Left ventricle myocardium inferior (tissue), 1 donor: ENCODE data around the gene PPHLN1. TPM values are rescaled to one million over a fixed set of nuclear protein-coding genes. Genes with fewer than 3 reads are reported as not detected.

ENCODE experiments used
- DNase-seq: peaks from one replicate; pipeline ENCODE4 v3.0.0-alpha.2; 2020
- H3K27ac ChIP-seq: fragments of 200-600 bp; replicated peaks from 2 replicates; pipeline ENCODE4 v1.8.0; 2021
- H3K27me3 ChIP-seq: fragments of 200-600 bp; 2 replicates; pipeline ENCODE4 v1.8.0; 2021; ENCODE audit warnings: low read depth
- H3K36me3 ChIP-seq: fragments of 200-600 bp; 2 replicates; pipeline ENCODE4 v1.8.0; 2021
- H3K4me1 ChIP-seq: fragments of 200-600 bp; 2 replicates; pipeline ENCODE4 v1.8.0; 2021
- H3K4me3 ChIP-seq: fragments of 200-600 bp; 2 replicates; pipeline ENCODE4 v1.8.0; 2021; ENCODE audit warnings: mild to moderate bottlenecking, moderate library complexity
- H3K9me3 ChIP-seq: fragments of 200-600 bp; replicated peaks from 2 replicates; pipeline ENCODE4 v1.8.0; 2021
- intact Hi-C: fragments of 100-400 bp; cut with micrococcal nuclease; formaldehyde crosslinking; loops from one replicate; pipeline ENCODE4 v1.11.0; 2022
- total RNA-seq: library from RNA; stranded (reverse); fragmentation: NEBNext Ultra II Directional; extraction: Animal tissue kit (Norgen Biotek cat#: 25700); gene quantifications from one replicate; pipeline ENCODE4 v1.2.1, GENCODE V29; 2021
- TF ChIP-seq, protein P1 (sequence below): fragments of 200-600 bp; IDR thresholded peaks from 2 replicates; pipeline ENCODE4 v1.8.0; 2021; ENCODE audit warnings: antibody characterized with exemption, mild to moderate bottlenecking, borderline replicate concordance
- donor health status: DM: no; HTN: yes; CAD: no; lungs with severe emphysema.

Gene PPHLN1
- total RNA-seq, 1 donor from 2014 or later, result 31.4 TPM

DNA sequence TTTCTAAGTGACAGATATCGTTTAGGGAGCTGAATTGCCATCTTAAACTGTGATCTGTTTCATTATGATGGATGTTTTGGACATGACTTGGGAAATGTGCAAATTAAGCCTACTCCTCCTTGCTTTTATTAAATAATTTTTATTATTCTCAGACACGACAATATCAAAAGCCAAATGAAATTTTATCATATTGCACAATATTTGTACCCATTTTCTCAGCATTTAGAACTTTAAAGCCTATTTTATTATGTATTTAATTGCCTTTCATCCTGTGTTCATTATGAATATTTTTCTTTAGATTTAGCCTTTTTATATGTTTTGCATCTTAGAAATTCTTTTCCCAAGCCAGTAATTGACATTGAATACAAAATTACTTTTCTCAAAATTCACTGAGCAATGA is 102.9 kb downstream of the PPHLN1 start:
- no peak overlapping the region for H3K27ac ChIP-seq

DNA sequence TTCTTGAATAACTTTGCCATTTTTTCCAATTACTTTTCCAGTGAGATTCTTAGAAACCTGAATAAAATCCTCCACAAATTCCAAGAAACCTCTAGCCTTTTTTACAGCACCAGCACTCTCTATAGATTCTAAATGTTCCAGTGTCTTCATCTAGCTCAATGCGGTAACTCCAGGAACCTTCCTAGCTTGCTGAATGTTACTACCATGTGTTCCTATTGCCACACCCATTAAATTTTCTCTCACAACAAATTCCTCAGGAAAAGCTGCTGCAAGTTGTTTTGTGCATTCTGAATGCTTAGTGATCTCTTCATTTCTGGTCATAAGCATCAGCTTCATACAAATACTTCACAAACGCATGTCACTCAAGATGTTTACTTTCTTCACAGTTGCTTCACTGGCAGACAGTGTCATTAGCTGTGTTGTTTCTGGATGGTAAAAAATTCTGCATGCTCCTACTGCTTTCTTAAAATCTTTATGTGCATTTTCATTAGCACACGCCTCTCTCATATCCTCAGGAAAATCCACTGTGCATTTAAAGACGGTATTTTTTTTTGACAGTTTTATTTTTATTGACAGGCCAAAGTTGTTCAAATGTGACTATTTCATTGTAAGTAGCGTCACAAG is 106.7 kb downstream of the PPHLN1 start:
- Histone ChIP-seq H3K27ac (no peak overlapping the region), H3K9me3 (no peaks in the 10 kb centered on the region), H3K27me3 (no peaks in the 10 kb centered on the region), H3K4me1 (no peaks in the 10 kb centered on the region), H3K36me3 (peaks cover 9% of the 10 kb centered on the region), H3K4me3 (no peak overlapping the region)
- intact Hi-C loops, result no loop called here
- TF ChIP-seq, protein P1, sequence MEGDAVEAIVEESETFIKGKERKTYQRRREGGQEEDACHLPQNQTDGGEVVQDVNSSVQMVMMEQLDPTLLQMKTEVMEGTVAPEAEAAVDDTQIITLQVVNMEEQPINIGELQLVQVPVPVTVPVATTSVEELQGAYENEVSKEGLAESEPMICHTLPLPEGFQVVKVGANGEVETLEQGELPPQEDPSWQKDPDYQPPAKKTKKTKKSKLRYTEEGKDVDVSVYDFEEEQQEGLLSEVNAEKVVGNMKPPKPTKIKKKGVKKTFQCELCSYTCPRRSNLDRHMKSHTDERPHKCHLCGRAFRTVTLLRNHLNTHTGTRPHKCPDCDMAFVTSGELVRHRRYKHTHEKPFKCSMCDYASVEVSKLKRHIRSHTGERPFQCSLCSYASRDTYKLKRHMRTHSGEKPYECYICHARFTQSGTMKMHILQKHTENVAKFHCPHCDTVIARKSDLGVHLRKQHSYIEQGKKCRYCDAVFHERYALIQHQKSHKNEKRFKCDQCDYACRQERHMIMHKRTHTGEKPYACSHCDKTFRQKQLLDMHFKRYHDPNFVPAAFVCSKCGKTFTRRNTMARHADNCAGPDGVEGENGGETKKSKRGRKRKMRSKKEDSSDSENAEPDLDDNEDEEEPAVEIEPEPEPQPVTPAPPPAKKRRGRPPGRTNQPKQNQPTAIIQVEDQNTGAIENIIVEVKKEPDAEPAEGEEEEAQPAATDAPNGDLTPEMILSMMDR, result no peak
- no peak for DNase-seq

More for the DNA sequence above, 102.9 kb downstream of the PPHLN1 start:
- Histone ChIP-seq H3K4me3 (no peak overlapping the region), H3K36me3 (peaks cover 9% of the 10 kb centered on the region), H3K4me1 (no peaks in the 10 kb centered on the region), H3K27me3 (no peaks in the 10 kb centered on the region), H3K9me3 (no peaks in the 10 kb centered on the region)
- TF ChIP-seq, protein P1, result no peak
- intact Hi-C loops, result no loop called here
- DNase-seq, result no peak

DNA sequence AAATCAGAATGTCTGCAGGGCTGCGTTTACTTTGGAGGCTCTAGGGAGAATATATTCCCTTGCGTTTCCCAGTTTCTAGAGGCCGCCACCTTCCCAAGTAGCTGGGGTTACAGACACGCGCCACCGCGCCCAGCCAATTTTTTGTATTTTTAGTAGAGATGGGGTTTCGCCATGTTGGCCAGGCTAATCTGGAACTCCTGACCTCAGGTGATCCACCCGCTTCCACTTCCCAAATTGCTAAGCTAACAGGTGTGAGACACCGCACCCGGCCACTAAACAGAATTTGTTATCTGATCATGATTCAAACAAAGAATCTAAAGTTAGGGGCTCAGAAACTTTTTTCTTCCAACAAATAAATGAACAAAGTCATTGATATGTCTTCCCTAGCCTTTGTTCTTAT is 114.6 kb downstream of the PPHLN1 start:
- Histone ChIP-seq H3K4me1 (no peaks in the 10 kb centered on the region), H3K27me3 (no peaks in the 10 kb centered on the region), H3K9me3 (peaks cover 14% of the 10 kb centered on the region), H3K4me3 (no peak overlapping the region), H3K27ac (no peak overlapping the region), H3K36me3 (peaks cover 37% of the 10 kb centered on the region)
- intact Hi-C loops, result no loop called here
- DNase-seq, result no peak
- TF ChIP-seq, protein P1, result no peak

DNA sequence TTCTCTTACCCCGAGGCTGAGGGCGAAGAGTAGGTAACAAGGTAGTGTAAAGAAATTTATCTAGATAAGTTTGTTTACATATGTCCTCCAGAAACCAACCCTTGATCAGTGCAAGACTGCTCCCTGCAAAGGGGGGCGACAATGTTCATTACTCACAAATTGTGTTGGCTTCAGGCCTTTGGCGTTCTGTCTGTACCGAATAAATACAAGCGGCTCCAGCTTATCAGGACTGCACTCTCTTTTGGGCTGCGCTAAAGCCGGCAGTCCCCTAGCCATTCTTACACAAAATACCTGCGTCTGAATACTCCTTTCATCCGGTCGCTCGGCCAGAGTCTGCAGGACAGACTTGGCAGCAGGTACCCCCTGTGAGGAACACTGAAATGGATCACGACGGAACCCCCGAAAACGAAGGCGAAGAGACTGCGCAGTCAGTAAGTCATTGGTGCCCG is 116.4 kb downstream of the PPHLN1 start:
- peaks cover 14% of the 10 kb centered on the region for H3K9me3 ChIP-seq
- DNase-seq, result no peak
- TF ChIP-seq, protein P1, result no peak
- H3K36me3 ChIP-seq, result peaks cover 50% of the 10 kb centered on the region
- H3K4me3 ChIP-seq, result no peak overlapping the region
- no peak overlapping the region for H3K27ac ChIP-seq
- no peaks in the 10 kb centered on the region for H3K27me3 ChIP-seq
- intact Hi-C loops, result no loop called here
- H3K4me1 ChIP-seq, result peaks cover 8% of the 10 kb centered on the region

DNA sequence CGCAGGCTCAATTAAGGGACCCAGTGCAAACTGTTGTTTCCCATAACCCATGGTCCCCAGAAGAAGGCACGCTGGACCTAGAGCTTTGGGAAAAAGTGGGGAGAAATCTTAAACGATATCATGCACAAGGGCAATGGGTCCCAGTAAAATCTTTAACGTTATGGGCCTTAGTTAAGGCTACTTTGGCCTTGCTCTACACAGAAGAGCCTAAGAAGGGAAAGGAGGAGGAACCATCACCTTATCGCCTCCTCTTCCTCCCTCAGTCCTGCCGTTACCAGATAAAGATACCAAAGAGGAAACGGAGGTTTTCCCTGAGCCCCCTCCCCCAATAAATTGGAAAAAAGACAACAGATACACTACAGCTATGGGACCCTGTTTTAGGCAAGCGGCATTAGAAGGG is 116.9 kb downstream of the PPHLN1 start:
- H3K9me3 ChIP-seq, result peaks cover 14% of the 10 kb centered on the region
- H3K27ac ChIP-seq, result no peak overlapping the region
- no peak for DNase-seq
- intact Hi-C loops, result no loop called here
- TF ChIP-seq, protein P1, result no peak
- peaks cover 11% of the 10 kb centered on the region for H3K4me1 ChIP-seq
- H3K36me3 ChIP-seq, result peaks cover 51% of the 10 kb centered on the region
- H3K27me3 ChIP-seq, result no peaks in the 10 kb centered on the region
- H3K4me3 ChIP-seq, result no peak overlapping the region
